Large intestine (tissue), 3 donors: ENCODE measurements around the gene CASKIN1. TPM values are rescaled to one million over a fixed set of nuclear protein-coding genes. Genes with fewer than 3 reads are reported as not detected.

Experiments used
- DNase-seq, 2 donors: peaks; one replicate each; pipeline versions ENCODE4 v3.0.0 to v3.0.0-alpha.2; 2013
- H3K27ac ChIP-seq: one replicate; pipeline ENCODE4 v1.5.1; 2013; ENCODE audit warnings: low read length
- H3K27me3 ChIP-seq: 2 replicates; pipeline ENCODE4 v1.6.1; 2013; ENCODE audit warnings: low read length; ENCODE audit not compliant: control insufficient read depth, insufficient read depth
- H3K36me3 ChIP-seq: 2 replicates; pipeline ENCODE4 v1.6.1; 2013; ENCODE audit warnings: low read length; ENCODE audit not compliant: control insufficient read depth, insufficient read depth
- H3K4me1 ChIP-seq: one replicate; pipeline ENCODE4 v1.6.1; 2013; ENCODE audit warnings: low read length; ENCODE audit not compliant: control insufficient read depth, insufficient read depth
- H3K4me3 ChIP-seq: one replicate; pipeline ENCODE4 v1.5.1; 2013; ENCODE audit warnings: low read length
- H3K9me3 ChIP-seq: one replicate; pipeline ENCODE4 v1.6.1; 2013; ENCODE audit warnings: mild to moderate bottlenecking, low read depth, low read length, moderate library complexity; ENCODE audit not compliant: control insufficient read depth
- WGBS: methylation state at CpG from one replicate; pipeline ENCODE4 v1.1.5; 2013; ENCODE audit warnings: low lambda C conversion rate; ENCODE audit not compliant: insufficient coverage; 5-methylcytosine and 5-hydroxymethylcytosine counted together
- polyA plus RNA-seq: library from polyadenylated mRNA; unstranded; fragments of 120-200 nt; gene quantifications from one replicate; pipeline ENCODE4 v1.2.1, GENCODE V29; 2013

CASKIN1 gene
- polyA plus RNA-seq, 1 donor, result 0.96 TPM

GRCh38 chr16:2175454-2175853 lies 21.0 kb downstream of the CASKIN1 start:
- H3K4me1 ChIP-seq, result no peaks in the 10 kb centered on the region
- WGBS, result no CpG with 5 or more reads among the region's 10 CpGs
- no peak for DNase-seq
- H3K4me3 ChIP-seq, result no peak overlapping the region
- no peak overlapping the region for H3K27ac ChIP-seq
- H3K9me3 ChIP-seq, result peaks cover 5% of the 10 kb centered on the region
- no peaks in the 10 kb centered on the region for H3K27me3 ChIP-seq
- H3K36me3 ChIP-seq, result peaks cover 66% of the 10 kb centered on the region

DNA sequence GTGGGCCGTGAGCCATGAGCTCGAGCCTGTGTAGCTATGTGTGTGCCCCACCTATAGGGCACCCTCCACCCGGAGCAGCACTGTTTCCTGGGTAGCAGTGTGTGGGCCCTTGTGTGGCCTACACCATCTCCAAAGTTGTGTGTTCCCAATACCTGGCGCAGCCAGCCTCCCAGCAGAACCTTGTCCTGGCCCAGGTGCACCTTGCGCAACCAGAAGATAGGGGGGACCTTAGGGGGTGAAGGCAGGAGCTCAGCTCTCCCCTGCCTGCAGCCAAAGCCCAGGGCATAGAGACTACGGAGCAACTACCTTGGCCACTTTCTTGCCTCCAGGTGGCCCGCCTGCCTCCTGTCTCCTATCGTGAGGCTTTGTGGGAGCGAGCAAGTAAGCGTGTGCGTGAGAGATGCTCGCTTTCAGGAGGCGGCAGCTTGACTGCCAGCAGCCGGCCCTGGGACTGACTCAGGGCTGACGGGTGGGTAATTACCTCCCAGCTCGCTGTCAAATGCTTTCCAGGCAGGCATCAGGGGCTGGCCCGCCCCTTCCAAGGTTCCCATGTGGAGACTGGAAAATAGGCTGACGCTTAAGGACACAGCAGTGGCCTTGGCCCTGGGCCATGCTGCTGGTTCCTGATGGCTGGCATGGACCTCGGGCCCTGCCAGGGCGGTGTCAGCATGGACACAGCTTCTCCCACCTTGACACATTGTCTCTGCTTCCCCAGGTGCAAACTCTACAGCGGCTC lies 21.8 kb downstream of the CASKIN1 start:
- H3K27ac ChIP-seq, result no peak overlapping the region
- H3K36me3 ChIP-seq, result peaks cover 73% of the 10 kb centered on the region
- no peaks in the 10 kb centered on the region for H3K27me3 ChIP-seq
- WGBS, result no CpG with 5 or more reads among the region's 21 CpGs
- peaks cover 8% of the 10 kb centered on the region for H3K9me3 ChIP-seq
- H3K4me3 ChIP-seq, result no peak overlapping the region
- H3K4me1 ChIP-seq, result no peaks in the 10 kb centered on the region
- DNase-seq, result no peak

DNA sequence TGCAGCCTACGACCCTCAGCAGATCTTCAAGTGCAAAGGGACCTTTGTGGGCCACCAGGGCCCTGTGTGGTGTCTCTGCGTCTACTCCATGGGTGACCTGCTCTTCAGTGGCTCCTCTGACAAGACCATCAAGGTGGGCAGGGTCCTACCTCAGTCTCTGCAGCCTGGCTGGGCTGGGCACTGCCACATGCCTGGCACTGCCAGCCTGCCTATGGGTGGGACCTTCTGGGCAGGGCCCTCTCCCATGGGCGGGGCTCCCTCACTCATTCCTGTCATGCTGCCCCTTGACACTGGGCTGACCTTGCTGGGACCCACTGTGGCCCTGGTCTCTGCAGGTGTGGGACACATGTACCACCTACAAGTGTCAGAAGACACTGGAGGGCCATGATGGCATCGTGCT lies 22.5 kb downstream of the CASKIN1 start:
- no peak for DNase-seq
- no CpG with 5 or more reads among the region's 4 CpGs for WGBS
- H3K27me3 ChIP-seq, result no peaks in the 10 kb centered on the region
- H3K36me3 ChIP-seq, result peaks cover 76% of the 10 kb centered on the region
- H3K27ac ChIP-seq, result no peak overlapping the region
- peaks cover 8% of the 10 kb centered on the region for H3K9me3 ChIP-seq
- no peaks in the 10 kb centered on the region for H3K4me1 ChIP-seq
- H3K4me3 ChIP-seq, result no peak overlapping the region

DNA sequence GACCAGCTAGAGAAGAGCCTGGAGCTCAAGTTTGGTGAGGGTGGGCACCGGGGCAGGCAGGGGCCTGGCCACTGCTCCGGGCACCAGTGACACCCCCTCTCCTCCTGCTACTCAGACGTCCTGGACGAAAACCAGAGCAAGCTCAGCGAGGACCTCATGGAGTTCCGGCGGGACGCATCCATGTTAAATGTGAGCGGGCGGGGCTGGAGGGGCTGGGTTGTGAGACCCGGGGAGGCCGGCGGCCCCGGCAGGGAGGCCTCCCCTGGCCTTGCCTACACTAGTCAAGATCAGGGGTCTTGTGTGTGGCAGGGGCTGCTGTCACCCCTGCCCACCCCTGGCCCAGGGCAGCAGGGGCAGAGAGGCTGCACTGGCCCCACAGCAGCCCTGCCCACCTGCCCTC lies 23.0 kb downstream of the CASKIN1 start:
- H3K4me1 ChIP-seq, result no peaks in the 10 kb centered on the region
- H3K9me3 ChIP-seq, result peaks cover 7% of the 10 kb centered on the region
- H3K4me3 ChIP-seq, result no peak overlapping the region
- WGBS, result no CpG with 5 or more reads among the region's 14 CpGs
- no peak overlapping the region for H3K27ac ChIP-seq
- H3K27me3 ChIP-seq, result no peaks in the 10 kb centered on the region
- H3K36me3 ChIP-seq, result peaks cover 80% of the 10 kb centered on the region
- no peak for DNase-seq

DNA sequence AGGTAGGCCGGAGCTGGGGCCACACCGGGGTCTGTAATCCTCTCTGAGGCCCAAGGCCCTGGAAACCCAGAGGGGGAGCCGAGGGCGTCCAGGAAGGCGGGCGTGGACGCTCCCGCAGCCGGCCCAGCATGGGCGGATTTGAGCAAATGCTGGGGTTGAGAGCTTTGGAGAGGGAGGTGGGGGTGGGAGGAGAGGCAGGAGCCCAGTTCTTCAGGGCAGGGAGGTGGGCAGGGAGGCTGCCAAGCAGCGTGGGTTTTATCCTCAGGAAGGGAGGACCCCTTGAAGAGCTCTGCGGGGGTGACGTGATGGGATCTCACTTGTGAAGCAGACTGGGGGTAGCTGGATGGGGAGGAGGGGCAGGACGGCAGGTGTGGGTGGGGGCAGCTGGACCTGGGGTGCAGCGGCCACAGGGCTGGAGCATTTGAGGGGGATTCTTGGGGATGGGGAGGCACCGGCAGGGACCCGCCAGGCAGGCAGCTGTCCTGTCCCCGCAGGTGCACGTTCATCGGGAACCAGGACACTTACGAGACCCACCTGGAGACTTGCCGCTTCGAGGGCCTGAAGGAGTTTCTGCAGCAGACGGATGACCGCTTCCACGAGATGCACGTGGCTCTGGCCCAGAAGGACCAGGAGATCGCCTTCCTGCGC lies 23.6 kb downstream of the CASKIN1 start:
- WGBS, result no CpG with 5 or more reads among the region's 29 CpGs
- H3K4me1 ChIP-seq, result no peaks in the 10 kb centered on the region
- H3K9me3 ChIP-seq, result peaks cover 5% of the 10 kb centered on the region
- H3K27me3 ChIP-seq, result no peaks in the 10 kb centered on the region
- no peak overlapping the region for H3K4me3 ChIP-seq
- H3K36me3 ChIP-seq, result peaks cover 85% of the 10 kb centered on the region
- H3K27ac ChIP-seq, result no peak overlapping the region
- no peak for DNase-seq

GRCh38 chr16:2171601-2172178 lies 24.7 kb downstream of the CASKIN1 start:
- H3K27ac ChIP-seq, result no peak overlapping the region
- peaks cover 10% of the 10 kb centered on the region for H3K4me1 ChIP-seq
- no peak for DNase-seq

DNA sequence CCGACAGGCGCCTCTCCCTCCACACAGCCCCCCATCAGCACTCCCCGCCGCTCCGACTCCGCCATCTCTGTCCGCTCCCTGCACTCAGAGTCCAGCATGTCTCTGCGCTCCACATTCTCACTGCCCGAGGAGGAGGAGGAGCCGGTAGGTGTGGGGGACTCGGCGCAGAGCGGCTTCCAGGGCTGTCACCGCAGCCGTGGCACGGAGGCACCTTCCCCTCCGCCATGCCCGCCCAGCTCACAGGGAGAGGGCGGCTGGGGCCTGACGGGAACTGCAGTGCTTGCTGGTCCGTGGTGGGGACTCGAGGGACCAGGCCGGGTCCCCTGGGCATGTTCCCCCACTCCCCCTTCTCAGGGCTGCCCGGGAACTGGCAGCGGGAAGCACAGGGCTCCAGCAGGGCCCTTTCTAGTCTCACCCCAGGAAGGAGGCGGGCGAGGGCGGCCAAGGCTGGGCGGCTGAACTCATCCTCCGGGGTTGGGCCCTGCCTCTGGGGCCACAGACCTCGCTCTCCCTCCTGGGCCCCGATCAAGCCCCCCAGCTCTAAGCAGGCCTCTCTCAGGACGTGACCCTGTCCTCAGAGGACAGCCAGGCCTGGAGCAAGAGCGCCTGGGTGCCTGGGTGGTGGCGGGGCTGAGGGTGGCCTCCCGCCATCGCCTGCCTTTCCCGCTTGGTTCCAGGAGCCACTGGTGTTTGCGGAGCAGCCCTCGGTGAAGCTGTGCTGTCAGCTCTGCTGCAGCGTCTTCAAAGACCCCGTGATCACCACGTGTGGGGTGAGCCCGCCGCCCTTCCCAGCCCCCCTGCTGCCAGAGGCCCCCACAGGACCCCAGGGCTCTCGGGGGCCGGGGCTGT lies 25.6 kb downstream of the CASKIN1 start:
- H3K27ac ChIP-seq, result no peak overlapping the region
- DNase-seq, result no peak
- no peaks in the 10 kb centered on the region for H3K27me3 ChIP-seq
- no CpG with 5 or more reads among the region's 47 CpGs for WGBS
- H3K4me3 ChIP-seq, result no peak overlapping the region
- peaks cover 86% of the 10 kb centered on the region for H3K36me3 ChIP-seq
- peaks cover 3% of the 10 kb centered on the region for H3K9me3 ChIP-seq
- peaks cover 19% of the 10 kb centered on the region for H3K4me1 ChIP-seq

More at GRCh38 chr16:2171601-2172178, 24.7 kb downstream of the CASKIN1 start:
- Histone ChIP-seq H3K36me3 (peaks cover 85% of the 10 kb centered on the region), H3K27me3 (no peaks in the 10 kb centered on the region), H3K4me3 (no peak overlapping the region), H3K9me3 (peaks cover 3% of the 10 kb centered on the region)
- WGBS, result no CpG with 5 or more reads among the region's 28 CpGs

DNA sequence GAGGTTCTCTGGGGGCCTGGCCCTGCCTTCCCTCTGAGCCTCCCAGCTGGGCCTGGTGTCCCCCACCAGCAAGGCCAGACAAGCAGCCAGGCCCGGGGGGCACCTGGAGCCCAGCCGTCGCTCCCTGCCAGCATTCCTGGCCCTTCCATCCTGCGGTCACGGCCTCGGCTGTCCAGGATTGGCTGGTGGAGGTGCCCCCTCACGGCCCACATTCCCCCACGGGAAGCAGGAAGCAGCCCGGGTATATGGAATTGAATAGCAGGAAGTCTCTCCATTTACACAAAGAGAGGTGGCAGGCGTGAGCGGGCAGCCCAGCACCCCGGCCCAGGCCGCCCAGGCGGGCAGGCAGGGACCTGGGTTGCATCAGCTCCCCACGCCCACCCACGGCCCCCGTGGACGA lies 26.3 kb downstream of the CASKIN1 start:
- DNase-seq, result no peak
- Histone ChIP-seq H3K27ac (no peak overlapping the region), H3K4me3 (no peak overlapping the region), H3K36me3 (peaks cover 83% of the 10 kb centered on the region), H3K4me1 (peaks cover 21% of the 10 kb centered on the region), H3K9me3 (peaks cover 8% of the 10 kb centered on the region), H3K27me3 (no peaks in the 10 kb centered on the region)
- whole genome bisulfite sequencing, result no CpG with 5 or more reads among the region's 18 CpGs

GRCh38 chr16:2167068-2167638 lies 29.3 kb downstream of the CASKIN1 start:
- H3K9me3 ChIP-seq, result peaks cover 22% of the 10 kb centered on the region
- no peak for DNase-seq
- H3K27me3 ChIP-seq, result no peaks in the 10 kb centered on the region
- H3K4me3 ChIP-seq, result no peak overlapping the region
- WGBS, result no CpG with 5 or more reads among the region's 18 CpGs
- no peak overlapping the region for H3K27ac ChIP-seq
- peaks cover 43% of the 10 kb centered on the region for H3K4me1 ChIP-seq
- peaks cover 57% of the 10 kb centered on the region for H3K36me3 ChIP-seq
